Suppressor macrophage (primary cell): ENCODE measurements around the gene ELANE.
A peak's percentile ranks its signal among the peaks of the same experiment; 100 is the strongest.
"Not testable (repeated sequence)": the region's sequence is repeated elsewhere in the genome, so short reads cannot be mapped to it uniquely, and the experiment has no call there.

Experiments used
- DNase-seq, 4 experiments: peaks; one replicate each; pipeline ENCODE4 v3.0.0-alpha.2; 2020 to 2022

ELANE gene

GRCh38 chr19:842802-843179 lies 9.3 kb upstream of the ELANE start:
- DNase-seq, result not testable (repeated sequence)

GRCh38 chr19:843180-843835 lies 8.8 kb upstream of the ELANE start:
- peak; percentile 43 to 79 (median 55) for DNase-seq

GRCh38 chr19:843836-844545 lies 8.1 kb upstream of the ELANE start:
- DNase-seq, result no peak

DNA sequence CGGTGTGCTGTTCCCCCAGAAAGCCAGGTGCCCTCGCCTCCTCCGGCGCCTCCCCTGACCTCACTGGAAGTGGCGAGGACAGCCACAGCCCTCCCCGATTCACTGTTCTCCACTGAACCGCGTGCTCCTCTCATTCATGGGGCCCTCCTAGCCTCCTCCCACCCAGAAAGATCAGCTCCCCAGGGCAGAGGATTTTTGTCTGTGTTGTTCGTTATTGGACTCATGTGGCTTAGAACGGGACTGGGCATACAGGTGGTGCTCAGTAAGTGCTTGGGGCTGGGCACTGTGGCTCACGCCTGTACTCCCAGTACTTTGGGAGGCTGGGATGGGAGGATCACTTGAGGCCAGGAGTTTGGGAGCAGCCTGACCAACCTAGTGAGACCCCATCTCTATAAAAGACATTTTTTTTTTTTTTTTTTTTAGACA lies 7.5 kb upstream of the ELANE start:
- DNase-seq, result no peak

- DNase-seq, result no peak
These were observed 6.2 kb upstream of the ELANE start for GRCh38 chr19:845707-846521.

GRCh38 chr19:848386-848921 lies 3.6 kb upstream of the ELANE start:
- DNase-seq, result no peak

- not testable (repeated sequence) for DNase-seq
These were observed 2.9 kb upstream of the ELANE start for GRCh38 chr19:849195-849594.

- DNase-seq, result peak; percentile 75 to 88 (median 80)
These were observed 1.7 kb upstream of the ELANE start for GRCh38 chr19:850221-850978.

DNA sequence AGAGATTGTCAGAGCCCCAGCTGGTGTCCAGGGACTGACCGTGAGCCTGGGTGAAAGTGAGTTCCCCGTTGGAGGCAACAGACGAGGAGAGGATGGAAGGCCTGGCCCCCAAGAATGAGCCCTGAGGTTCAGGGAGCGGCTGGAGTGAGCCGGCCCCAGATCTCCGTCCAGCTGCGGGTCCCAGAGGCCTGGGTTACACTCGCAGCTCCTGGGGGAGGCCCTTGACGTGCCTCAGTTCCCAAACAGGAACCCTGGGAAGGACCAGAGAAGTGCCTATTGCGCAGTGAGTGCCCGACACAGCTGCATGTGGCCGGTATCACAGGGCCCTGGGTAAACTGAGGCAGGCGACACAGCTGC lies 1.1 kb upstream of the ELANE start:
- DNase-seq, result no peak

DNA sequence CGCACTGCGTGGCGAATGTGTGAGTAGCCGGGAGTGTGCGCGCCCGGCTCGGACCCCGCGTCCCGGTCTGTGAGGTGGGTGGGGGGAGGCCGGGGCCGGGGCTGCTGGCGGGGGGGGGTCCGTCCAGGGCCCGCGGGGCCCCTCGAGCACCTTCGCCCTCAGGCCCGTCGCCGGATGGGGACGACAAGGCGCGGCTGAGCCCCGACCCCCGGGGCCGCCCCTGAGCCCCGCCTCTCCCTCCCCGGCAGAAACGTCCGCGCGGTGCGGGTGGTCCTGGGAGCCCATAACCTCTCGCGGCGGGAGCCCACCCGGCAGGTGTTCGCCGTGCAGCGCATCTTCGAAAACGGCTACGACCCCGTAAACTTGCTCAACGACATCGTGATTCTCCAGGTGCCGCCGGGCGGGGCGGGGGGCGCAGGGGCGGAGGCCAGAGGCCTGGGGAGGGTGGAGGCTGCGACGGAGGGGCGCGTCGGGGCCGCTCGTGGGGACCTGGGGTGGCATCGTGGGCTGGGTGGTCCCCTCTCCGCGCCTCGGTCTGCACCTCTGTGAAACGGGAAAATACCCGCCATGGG lies 997 bp downstream of the ELANE start:
- no peak for DNase-seq

GRCh38 chr19:853614-854220 lies 1.6 kb downstream of the ELANE start:
- DNase-seq, result not testable (repeated sequence)

DNA sequence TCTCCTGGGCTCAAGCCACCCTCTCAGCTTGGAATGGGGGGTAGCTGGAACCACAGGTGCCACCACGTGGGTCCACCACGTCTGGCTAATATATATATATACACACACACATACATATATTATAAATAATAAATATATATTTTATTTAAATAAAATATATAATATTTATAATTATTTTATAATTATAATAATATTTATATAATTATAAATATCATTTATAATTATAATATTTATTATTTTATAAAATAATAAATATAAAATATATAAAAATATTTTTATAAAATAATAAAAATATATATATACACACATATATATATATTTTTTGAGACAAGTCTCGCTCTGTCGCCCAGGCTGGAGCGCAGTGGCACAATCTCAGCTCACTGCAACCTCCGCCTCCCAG lies 2.4 kb downstream of the ELANE start:
- no peak for DNase-seq

DNA sequence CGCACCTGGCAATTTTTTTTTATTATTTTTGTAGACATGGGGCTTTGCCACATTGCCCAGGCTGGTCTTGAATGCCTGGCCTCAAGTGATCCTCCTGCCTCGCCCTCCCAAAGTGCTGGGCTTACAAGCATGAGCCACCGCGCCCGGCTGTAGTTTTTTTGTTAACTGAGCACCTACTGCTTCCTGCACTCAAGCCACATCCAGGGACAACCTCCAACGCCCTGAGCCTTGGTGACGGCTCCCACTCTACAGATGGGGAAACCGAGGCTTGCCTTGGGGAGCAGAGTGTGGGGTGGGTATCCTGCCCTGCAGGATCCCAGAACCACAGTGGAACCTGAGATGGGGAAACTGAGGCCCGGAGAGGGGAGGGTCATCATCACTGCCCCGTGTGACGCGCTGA lies 3.0 kb downstream of the ELANE start:
- DNase-seq, result no peak

GRCh38 chr19:855566-856120 lies 3.5 kb downstream of the ELANE start:
- DNase-seq, result no peak

DNA sequence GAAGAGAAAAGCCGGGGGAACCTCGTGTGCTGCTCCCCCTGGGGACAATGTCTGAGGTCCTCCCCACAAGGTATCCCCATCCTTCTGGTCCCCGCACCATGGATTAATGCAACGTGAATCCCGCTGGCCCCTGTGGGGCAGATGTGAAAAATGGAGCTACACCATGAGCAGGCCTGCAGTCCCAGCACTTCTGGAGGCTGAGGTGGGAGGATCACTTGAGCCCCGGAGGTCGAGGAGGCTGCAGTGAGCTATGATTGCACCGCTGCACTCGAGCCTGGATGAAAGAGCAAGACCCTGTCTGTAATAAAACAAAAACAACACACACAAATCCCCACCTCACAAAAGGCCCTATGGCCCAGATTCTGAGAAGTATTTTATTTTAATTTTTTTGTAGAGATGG lies 6.2 kb downstream of the ELANE start:
- DNase-seq, result no peak

DNA sequence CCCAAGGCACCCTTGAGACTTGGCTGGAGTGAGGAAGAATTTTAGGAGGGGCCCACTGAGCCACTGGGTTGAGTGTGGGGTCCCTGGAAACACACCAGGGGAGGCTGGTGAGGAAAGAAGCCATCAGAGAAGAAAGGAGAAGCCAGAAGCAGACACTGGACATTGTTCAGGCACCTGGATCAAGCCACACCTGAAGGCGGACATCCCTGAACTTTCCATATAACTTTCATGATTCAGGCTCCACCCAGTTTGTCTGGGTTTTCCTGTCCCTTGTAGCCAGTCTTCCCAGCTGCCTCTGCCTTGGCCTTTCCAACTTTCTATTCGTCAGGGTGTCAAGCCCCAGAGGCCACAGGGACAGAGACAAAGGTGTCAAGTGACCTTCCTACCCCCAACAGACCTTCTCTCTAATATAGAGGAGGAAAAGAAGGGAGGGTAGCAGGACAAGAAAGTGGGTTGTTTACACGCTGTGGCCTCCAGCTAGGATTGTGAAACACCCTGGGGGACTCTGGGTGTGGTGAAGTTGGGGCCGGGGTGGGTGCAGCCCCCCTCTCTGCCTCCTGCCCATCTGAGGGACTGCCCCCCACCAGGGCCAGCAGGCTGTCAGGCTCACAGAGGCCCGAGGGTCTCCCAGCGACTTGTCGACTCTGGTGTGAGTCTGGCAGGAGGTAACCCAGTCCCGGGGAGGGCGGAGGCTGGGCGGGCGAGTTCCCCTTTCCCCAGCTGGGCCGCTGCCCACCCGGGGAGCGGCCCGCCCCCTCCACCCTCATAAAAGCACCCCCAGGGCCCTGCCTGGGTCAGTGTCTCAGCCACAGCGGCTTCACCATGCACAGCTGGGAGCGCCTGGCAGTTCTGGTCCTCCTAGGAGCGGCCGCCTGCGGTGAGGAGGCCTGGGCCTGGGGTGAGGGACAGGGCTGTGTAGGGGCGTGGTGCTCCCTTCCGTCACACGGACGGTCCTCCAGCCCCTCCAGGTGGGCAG lies 7.1 kb downstream of the ELANE start, which contains the start of gene CFD:
TSS of gene CFD (plus strand) at position 797 of the 976 bp plus-strand sequence. CDS start at position 823, 26 bp downstream.
- peak; percentile 71 to 91 (median 80) for DNase-seq

DNA sequence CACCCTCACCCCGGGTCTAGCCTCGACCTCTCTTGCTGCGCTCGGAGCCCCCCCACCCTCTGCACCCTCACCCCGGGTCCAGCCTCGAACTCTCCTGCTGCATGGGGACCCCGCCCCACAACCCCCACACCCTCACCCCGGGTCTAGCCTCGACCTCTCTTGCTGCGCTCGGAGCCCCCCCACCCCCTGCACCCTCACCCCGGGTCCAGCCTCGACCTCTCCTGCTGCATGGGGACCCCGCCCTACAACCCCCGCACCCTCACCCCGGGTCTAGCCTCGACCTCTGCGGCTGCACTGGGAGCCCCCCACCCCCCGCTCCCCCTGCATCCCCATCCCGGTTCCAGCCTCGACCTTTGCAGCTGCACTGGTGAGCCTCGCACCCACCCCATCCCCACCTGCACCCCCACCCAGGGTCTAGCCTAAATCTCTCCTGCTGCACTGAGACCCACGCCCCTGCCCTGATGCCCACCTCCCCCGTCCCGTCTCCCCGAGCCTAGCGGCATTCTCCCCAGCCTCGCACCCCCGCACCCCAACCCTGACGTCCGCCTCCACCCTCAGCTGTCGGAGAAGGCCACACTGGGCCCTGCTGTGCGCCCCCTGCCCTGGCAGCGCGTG lies 9.1 kb downstream of the ELANE start:
- no peak for DNase-seq

GRCh38 chr19:861756-862580 lies 9.9 kb downstream of the ELANE start:
- DNase-seq, result peak; percentile 65 to 85 (median 74)
